Stimulated activated CD8-positive, alpha-beta memory T cell treated with anti-CD3 and anti-CD28 coated beads, Interleukin-12 subunit alpha, Interleukin-12 subunit beta, amount 100 ng/mL, for 24 hours (primary cell): Measurements from ENCODE around the gene HKDC1.
"Not testable (repeated sequence)": the region's sequence is repeated elsewhere in the genome, so short reads cannot be mapped to it uniquely, and the experiment has no call there.

Experiments used
- DNase-seq: peaks from one replicate; pipeline ENCODE4 v3.0.0-alpha.2; 2020; ENCODE audit errors: extremely low read depth

Gene HKDC1

GRCh38 chr10:69278446-69278963 is 58.4 kb downstream of the HKDC1 start, which contains the start of gene HK1:
Gene HK1, plus strand, starts transcription at chr10:69278496.
- DNase-seq, result no peak

- no peak for DNase-seq
These were observed 59.0 kb downstream of the HKDC1 start for GRCh38 chr10:69279110-69279509.

DNA sequence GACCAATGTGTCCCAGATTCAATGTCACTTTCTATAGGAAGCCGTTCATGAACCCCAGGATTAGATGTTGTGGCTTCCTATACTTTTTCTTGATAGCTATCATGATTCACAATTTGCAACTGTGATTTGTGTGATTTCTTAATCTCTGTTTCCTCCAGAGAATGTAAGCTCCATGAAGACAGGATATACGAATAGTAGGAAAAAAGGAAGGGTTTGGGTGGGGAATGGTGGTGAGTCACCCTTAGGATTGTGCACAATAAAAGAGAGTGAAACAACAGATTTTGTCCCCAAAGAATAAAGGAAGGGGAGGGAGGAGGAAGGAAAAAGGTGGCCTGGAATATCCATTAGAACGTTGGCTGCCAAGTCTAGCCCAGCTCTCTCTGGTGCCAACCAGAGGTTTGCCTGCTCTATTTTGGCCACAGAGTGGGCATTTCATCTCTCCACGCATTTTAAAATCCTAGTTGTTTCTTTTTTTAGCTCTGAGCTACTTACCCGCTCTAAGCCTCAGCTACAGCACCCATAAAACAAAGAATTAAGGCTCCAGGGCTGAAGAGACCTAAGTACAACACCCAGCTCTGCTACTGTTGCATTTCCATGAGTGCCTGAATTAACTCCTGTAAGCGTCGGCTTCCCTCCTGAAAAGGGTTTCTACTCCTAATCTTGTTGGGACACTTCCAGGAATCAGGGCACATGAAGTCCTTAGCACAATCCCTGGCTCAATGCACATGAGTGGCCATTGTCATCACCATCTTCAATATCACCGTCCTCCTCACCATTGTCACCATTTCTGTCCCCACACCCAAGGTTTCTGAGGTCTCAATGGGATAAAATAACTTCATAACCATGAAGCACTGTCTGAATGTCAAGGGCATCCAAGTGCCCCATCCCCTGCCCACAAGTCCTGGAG is 61.6 kb downstream of the HKDC1 start:
- DNase-seq, result no peak

GRCh38 chr10:69284402-69284801 is 64.3 kb downstream of the HKDC1 start:
- not testable (repeated sequence) for DNase-seq

GRCh38 chr10:69285699-69286098 is 65.6 kb downstream of the HKDC1 start:
- DNase-seq, result no peak

DNA sequence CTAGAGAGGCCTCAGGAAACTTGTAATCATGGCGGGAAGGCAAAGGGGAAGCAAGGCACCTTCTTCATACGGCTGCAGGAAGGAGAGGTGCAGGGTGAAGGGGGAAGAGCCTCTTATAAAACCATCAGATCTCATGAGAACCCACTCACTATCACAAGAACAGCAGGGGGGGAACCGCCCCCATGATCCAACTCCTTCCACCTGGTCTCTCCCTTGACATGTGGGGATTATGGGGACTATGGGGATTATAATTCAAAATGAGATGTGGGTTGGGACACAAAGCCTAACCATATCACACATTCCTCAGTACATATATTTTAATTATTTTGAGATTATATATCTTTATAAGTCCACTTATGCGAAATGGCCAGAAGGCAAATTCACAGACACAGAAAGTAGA is 67.0 kb downstream of the HKDC1 start:
- no peak for DNase-seq

DNA sequence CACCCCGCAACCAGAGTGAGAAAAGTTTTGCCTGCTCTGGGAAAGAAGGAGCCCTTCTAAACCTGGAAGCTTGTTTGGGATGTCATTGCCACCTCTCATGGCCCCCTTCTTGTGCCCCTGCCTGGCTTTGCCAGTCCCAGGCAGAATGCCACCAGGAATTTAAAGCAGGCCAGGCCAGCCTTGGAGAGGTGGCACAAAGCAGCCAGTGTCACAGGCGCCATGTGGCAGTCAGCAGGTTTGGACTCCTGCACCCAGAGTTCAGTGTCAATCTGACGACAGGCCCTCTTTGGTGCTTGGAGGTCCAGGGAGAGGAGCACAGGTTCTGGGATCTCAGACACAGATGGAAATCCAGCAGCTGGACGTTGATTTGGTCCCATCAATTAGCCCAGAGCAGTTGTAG is 70.9 kb downstream of the HKDC1 start:
- no peak for DNase-seq

GRCh38 chr10:69292459-69292858 is 72.3 kb downstream of the HKDC1 start:
- DNase-seq, result no peak

GRCh38 chr10:69295027-69295636 is 75.0 kb downstream of the HKDC1 start:
- DNase-seq, result no peak

DNA sequence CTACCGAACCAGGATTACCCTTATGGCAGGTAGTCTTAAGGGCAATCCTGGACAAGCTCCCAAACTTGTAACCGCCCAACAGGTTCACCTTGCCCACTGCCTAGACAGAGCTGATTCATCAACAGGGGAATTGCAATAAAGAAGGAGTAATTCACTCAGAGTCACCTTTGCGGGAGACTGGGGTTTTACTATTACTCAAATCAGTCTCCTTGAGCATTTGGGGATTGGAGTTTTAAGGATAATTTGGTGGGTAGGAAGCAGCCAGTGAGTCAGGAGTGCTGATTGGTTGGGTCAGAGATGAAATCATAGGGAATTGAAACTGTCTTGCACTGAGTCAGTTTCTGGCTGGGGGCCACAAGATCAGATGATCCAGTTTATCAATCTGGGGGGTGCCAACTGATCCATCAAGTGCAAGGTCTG is 83.5 kb downstream of the HKDC1 start:
- DNase-seq, result no peak

DNA sequence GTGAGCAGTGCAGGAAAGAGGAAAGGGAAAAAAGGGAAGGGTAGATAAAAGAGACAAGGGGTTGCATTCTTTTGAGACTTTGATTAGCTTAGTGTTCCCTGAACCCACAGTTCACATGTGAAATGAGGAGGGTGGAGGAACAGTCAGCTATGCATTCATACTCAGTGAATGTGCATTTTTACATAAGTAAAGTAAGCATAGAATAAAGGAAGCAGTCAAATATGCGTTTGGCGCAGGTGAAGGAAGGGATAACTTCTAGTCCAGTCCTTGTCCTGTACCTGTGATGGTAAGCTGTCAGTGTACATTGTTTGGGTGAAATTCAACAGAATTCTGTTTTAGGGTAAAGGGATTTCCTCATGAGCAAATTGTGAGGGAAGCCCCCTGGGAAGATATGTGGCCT is 86.3 kb downstream of the HKDC1 start:
- DNase-seq, result no peak

GRCh38 chr10:69307434-69307833 is 87.3 kb downstream of the HKDC1 start:
- DNase-seq, result no peak

GRCh38 chr10:69308304-69308703 is 88.2 kb downstream of the HKDC1 start:
- not testable (repeated sequence) for DNase-seq

DNA sequence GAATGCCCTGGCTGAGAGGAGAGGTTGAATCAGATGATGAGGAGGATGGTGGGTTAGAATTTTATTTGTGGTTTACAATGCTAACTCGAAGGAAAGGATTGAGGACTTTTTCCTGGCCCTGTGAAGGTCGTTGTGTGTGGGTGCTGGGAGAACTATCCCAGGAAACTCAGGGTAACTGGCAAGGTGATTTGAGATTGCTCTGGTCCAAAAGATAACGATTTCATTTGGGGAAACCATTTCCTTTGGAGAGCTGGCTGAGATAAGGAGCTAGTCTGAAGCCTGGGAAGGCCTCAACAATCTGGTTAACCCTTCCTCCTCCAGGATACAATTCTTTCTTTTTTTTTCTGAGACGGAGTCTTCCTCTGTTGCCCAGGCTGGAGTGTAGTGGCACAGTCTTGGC is 91.2 kb downstream of the HKDC1 start:
- no peak for DNase-seq

DNA sequence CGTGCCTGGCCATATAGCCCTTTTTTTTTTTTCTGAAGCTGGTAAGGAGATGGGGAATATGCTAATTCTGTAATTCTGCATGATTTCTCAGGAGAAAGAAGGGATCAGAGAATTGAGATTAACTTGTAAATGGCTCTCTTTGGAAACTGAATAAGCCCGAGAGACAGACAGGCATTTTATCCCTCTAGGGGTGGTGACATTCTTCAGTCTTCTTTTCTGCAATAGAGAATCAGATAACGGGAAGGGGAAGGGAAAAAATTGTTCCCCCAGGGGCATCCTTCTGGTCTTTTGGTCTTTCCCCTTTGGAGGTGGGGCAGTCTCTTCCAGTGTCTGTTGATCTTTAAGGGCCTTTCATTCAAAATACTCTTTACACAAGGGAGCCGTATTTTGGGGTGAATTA is 92.4 kb downstream of the HKDC1 start:
- no peak for DNase-seq

DNA sequence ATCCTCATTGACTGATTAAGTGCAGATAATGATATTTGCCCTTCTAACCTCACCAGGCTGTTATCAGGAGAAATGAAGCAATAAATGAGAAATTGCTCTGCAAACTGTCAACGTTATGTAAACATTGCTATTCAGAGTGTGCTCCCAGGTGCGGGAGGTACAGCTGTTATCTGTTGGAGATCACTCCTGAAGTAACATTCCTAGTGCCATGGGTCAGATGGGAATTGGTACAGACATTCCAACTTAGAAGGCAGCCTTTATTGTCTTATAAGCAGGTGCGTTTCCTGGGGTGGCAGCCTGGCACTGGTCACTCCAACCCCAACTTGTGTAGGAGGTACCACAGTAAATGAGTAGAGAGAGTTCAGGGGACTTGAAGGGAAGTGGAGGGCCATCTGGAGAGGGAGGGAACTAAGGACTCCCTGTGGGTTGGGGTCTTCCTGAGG is 95.0 kb downstream of the HKDC1 start:
- DNase-seq, result no peak

DNA sequence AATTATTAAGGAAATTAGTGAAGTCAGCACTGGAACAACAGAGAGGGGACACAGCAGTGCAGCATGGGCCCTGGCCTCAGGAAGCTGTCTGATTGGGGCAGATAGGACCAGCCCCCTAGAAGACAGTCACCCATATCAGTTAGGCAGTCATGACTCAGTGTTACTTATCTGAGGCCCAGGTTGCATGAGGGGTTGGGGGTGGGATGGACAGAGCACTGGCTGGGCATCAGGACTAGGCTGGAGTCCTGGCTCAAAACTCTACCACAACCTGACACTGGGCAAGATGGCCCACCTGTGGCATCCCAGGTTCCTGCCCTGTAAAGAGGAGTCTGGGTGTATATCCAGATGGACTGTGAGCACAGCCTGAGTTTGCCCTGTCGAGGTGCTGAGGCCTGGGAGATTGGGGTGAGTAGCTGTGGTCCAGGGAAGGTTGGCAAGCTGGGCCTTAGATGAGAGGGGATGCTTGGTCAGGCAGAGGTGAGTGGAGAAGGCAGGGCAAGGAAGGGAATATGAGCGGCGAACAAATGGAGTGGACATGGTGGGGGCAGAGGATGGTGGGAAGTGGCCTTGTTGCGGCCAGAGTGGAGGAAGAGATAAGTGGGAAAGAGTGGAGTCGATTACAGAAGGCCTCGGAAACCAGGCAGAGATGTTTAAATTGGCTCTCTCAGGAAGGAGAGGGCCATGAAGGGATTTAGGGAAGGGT is 95.6 kb downstream of the HKDC1 start:
- DNase-seq, result no peak

DNA sequence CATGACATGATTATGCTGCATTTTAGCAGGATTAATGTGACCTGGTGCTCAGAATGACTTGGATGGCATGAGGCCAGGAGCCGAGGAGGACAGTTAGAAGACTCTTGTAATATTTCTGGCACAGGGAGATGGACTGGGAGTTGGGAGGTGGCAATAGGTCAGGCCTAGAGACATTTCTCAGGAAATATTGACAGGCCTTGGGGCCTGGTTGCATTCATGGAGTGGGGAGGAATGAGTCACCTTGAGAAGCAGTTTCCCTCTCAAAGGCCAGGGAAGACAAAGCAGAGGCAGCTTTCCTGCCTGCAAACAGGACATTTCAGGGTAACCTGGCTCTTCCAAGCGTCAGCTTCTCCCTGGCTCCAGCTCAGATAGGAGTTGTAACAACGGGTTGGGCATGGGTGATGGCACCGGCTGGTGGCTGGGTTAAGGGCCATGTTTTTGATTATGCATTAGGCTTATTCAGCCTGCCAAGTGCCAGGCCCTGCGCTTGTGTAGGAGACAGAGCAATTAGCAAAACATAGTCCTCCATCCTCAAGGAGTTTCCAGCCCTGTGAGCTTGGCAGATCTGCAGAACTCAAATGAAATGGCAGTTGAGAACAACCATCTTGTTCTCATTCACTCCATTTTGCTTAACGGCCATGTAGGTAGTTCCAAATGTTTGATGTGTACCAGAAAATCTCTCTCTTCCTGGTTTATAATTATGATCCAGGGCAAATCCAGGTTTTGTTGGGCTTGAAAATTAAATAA is 96.4 kb downstream of the HKDC1 start:
- no peak for DNase-seq
